D341Med (cell line): Measurements from ENCODE around the gene TSKS.
"Not testable (repeated sequence)": the region's sequence is repeated elsewhere in the genome, so short reads cannot be mapped to it uniquely, and the experiment has no call there.

Source experiments
- DNase-seq: peaks from one replicate; pipeline ENCODE4 v3.0.0; 2012; ENCODE audit warnings: low spot score

Gene TSKS

GRCh38 chr19:49766007-49766929 lies 3.2 kb upstream of the TSKS start:
- peak; percentile 98 for DNase-seq

GRCh38 chr19:49764341-49764740 lies 1.2 kb upstream of the TSKS start:
- no peak for DNase-seq

GRCh38 chr19:49761625-49762311 lies 1.3 kb downstream of the TSKS start:
- no peak for DNase-seq

DNA sequence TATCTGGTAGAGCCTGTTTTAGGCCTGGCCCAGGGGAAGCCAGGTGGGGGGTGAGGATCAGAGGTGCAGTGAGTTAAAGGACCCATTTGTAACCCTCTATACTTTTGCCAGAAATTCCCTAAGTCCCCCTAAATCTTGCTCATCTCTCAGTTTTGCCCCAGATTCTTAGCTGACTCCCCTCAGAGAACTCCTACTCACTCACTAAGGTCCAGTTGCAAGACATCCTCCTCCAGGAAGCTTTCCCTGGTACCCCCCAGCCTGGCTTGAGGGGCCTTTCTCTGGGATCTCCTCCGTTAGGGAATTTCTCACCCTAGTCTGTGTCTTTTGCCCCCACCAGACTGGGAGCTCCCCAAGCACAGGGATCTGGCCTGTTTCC lies 1.9 kb downstream of the TSKS start:
- no peak for DNase-seq

DNA sequence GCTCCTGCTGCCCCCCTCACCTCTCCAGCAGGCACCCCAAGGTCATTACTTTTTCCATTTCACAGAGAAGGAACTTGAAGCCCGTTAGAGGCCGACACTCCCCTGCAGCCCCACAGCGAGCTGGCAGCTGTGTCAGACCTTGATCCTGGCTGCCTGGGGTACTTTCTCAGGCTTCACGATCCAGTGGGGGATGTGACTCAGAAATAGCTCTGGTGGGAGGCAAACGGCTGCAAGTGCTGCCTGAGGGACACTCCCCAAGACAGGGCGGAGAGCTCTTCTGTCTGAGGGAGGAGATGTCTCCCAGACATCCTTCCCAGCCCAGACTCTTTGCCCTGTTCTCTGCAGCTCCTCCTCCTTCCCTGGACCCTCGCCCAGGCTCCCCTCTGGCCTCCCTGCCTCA lies 4.8 kb downstream of the TSKS start:
- DNase-seq: no peak

DNA sequence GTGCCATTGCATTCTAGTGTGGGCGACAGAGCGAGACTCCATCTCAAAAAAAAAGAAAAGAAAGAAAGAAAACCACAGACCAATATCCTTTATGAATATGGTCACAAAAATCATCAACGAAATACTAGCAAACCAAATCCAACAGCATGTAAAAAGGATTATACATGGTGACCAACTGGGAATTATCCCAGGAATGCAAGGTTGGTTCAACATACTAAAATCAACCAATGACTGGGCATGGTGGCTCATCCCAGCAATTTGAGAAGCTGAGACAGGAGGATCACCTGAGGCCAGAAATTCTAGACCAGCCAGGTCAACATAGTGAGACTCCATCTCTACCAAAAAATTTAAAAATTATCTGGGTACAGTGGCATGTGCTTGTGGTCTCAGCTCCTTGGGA lies 7.2 kb downstream of the TSKS start:
- no peak for DNase-seq

- DNase-seq: no peak
These were observed 10.4 kb downstream of the TSKS start for GRCh38 chr19:49752701-49753100.

GRCh38 chr19:49749771-49750170 lies 13.3 kb downstream of the TSKS start:
- DNase-seq: no peak

DNA sequence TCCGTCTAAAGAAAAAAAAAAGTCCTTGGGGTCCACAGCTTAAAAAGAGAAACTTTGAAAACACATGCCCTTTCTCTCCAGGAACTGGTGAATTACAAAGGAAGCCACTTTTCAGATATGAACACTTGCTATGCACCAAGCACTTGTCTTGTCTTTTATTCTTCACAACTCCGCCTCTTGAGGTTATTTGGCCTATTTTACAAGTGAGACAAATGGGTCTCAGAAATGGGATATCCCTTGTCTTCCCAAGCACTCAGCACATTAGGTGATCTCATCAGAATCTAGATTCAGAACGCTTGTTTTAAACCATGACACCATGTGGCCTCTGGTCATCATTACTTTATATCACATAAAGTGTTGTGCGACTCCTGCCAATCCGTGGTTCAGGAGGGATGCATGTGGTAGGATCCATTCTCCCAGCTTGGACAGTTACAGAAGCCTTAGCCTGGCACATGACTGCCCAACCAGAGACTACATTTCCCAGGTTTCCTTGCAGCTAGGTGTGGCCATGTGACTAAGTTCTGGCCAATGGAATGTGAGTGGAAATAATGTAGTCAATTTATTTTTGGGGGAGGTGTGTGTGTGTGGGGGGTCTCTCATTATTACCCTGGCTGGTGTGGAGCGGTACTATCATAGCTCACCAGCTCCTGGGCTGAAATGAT lies 13.9 kb downstream of the TSKS start:
- DNase-seq: no peak

GRCh38 chr19:49746206-49746958 lies 16.7 kb downstream of the TSKS start:
- DNase-seq: no peak

DNA sequence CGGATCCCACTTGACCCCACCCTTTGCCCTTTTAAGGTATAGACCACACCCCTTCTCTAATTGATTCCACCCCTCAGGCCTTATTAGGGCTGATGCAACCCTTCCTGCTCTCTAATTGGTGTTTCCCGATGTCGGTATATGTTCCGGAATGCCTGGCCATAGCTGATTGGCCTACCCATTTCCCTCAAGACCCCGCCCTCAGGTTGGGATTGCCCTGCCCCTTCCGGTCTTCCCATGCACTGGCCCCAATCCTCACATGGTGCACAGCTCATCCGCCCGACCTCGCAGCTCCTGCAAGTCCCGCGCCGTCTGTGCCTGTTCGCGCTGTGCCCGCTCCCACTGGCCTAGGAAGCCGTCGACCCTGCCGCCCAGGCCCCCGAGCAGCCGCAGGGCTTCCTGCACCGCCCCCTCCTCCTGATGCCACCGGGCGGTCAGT lies 18.1 kb downstream of the TSKS start:
- DNase-seq: no peak

DNA sequence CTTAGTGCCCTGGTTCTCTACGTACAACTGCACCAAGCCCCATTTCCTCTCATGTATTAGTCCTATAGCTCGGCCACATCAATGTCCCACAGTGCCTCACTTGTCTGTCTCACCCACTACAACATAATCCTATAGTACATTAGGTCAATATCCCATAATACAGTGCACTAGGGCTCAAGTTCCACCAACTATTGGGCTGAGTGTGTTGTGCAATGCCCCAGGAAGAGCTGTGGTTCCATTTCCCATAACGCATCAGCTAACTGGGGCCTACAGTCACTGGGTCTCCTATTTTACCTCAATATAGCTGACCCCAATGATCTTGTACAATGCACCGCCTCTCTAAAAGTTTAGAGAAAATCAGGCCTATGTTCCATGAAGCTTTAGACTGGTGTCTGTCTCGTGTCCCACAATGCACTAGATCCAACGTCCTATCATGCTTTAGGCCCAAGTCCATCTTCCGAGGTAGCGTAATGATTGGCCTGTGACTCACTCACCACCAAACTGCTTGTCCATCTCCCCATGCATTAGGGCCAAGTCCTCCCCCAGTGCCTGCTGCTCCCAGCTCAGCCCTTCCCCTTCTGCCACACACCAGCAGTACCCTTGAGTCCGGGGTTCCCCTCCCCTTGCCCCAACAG lies 21.8 kb downstream of the TSKS start:
- DNase-seq: no peak

GRCh38 chr19:49739933-49740332 lies 23.2 kb downstream of the TSKS start:
- no peak for DNase-seq

DNA sequence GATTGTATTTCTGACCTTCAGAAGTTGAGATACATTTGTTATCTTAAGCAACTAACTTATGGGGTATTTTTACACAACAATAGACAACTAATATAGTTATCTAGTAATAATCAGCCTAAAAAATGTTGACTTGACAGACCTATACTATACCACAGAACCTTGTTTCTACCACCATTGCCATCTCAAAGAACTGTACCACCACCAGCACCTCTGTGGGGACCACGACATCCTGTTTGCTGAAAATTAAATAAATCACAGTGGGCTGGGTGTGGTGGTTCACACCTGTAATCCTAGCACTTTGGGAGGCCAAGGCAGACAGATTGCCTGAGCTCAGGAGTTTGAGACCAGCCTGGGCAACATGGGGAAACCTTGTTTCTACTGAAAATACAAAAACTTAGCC lies 24.0 kb downstream of the TSKS start:
- no peak for DNase-seq

GRCh38 chr19:49738268-49738667 lies 24.8 kb downstream of the TSKS start:
- no peak for DNase-seq

DNA sequence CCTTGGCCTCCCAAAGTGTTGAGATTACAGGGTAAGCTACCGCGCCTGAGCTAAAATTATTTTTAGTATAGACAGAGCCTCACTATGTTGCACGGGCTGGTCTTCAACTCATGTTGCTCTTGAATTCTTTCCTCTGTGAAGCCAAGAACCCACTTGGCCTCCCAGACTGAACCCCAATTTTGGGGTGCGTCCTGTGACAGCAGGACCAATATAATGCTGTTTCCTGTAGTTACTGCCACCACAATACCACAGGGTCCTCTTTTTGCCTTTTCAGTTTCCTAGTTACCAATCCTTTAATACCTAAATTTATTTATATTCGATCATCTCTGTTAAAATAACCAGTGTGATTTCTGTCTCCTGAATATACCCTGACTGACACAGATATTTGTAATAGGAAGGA lies 32.9 kb downstream of the TSKS start:
- no peak for DNase-seq

GRCh38 chr19:49727217-49728030 lies 35.7 kb downstream of the TSKS start:
- DNase-seq: no peak

- DNase-seq: not testable (repeated sequence)
These were observed 43.7 kb downstream of the TSKS start for GRCh38 chr19:49719420-49719819.

GRCh38 chr19:49718991-49719390 lies 44.1 kb downstream of the TSKS start:
- no peak for DNase-seq

- DNase-seq: no peak
These were observed 44.6 kb downstream of the TSKS start for GRCh38 chr19:49718511-49718910.

GRCh38 chr19:49716154-49716553 lies 47.0 kb downstream of the TSKS start:
- no peak for DNase-seq
